K562 (cell line): ENCODE data around the gene KTI12. TPM values are rescaled to one million over a fixed set of nuclear protein-coding genes. Genes with fewer than 3 reads are reported as not detected.

Experiments used
- BRCA1 ChIP-seq, 2 experiments: fragments of 450-650 bp in 1 of 2; sonication (generic) in 1 of 2; formaldehyde crosslinking in 1 of 2; IDR thresholded peaks; 2 replicates each; pipeline versions ENCODE4 v1.5.0 to v1.6.1; 2017 to 2020; ENCODE audit warnings: mild to moderate bottlenecking in 1 of 2, missing genetic modification reagents in 1 of 2
- C11orf30 ChIP-seq: fragments of 450-650 bp; IDR thresholded peaks from 2 replicates; pipeline ENCODE4 v1.6.1; 2016; ENCODE audit warnings: low read depth, mild to moderate bottlenecking
- EP300 ChIP-seq: IDR thresholded peaks from 2 replicates; pipeline ENCODE4 v1.6.1; 2012; ENCODE audit warnings: low read length, improper control_type of control experiment
- HMGN3 ChIP-seq: IDR thresholded peaks from 2 replicates; pipeline ENCODE4 v1.6.1; 2011; ENCODE audit warnings: borderline replicate concordance, low read depth, mild to moderate bottlenecking, mixed read lengths, low read length; ENCODE audit not compliant: insufficient read length; ENCODE audit errors: extremely low read depth
- NBN ChIP-seq: fragments of 450-650 bp; IDR thresholded peaks from 2 replicates; pipeline ENCODE4 v1.6.1; 2016; ENCODE audit warnings: low read depth, mild to moderate bottlenecking
- NELFE ChIP-seq: IDR thresholded peaks from 2 replicates; pipeline ENCODE4 v1.6.1; 2011; ENCODE audit warnings: mild to moderate bottlenecking; ENCODE audit not compliant: insufficient read depth, insufficient read length
- POLR2A ChIP-seq: fragments of 450-650 bp; conservative IDR thresholded peaks from 2 replicates; pipeline ENCODE4 v1.6.1; 2016
- RBM34 ChIP-seq: fragments of 200-400 bp; formaldehyde crosslinking; IDR thresholded peaks from 2 replicates; pipeline ENCODE4 v1.6.1; 2018; ENCODE audit warnings: low read length, borderline replicate concordance; ENCODE audit not compliant: insufficient read depth
- SRSF3 ChIP-seq: fragments of 200-400 bp; formaldehyde crosslinking; IDR thresholded peaks from 2 replicates; pipeline ENCODE4 v1.6.1; 2016; ENCODE audit warnings: mild to moderate bottlenecking, low read length, moderate library complexity; ENCODE audit not compliant: insufficient read depth
- TAF15 ChIP-seq: fragments of 200-400 bp; formaldehyde crosslinking; IDR thresholded peaks from 2 replicates; pipeline ENCODE4 v1.6.1; 2017; ENCODE audit warnings: mild to moderate bottlenecking, low read depth, low read length, moderate library complexity
- TAF9B ChIP-seq: fragments of 450-650 bp; IDR thresholded peaks from 2 replicates; pipeline ENCODE4 v1.6.1; 2018; ENCODE audit warnings: mild to moderate bottlenecking; ENCODE audit not compliant: partially characterized antibody
- TRIM24 ChIP-seq, 2 experiments: fragments of 450-650 bp; IDR thresholded peaks; 2 replicates each; pipeline ENCODE4 v1.6.1; 2016
- ZNF695 ChIP-seq: fragments of 450-650 bp; formaldehyde crosslinking; IDR thresholded peaks from 2 replicates; pipeline ENCODE4 v1.4.0; 2020; ENCODE audit warnings: mild to moderate bottlenecking, moderate library complexity
- polyA plus RNA-seq, 8 experiments: library from polyadenylated mRNA; depleted of rRNA in 4 of 8; stranded (reverse) in 5 of 8; unstranded in 3 of 8; fragments of >200 nt; fragmentation: Nextera tagmentation in 2 of 8; fragmentation: Illumina TruSeq in 1 of 8; extraction: Ambion mirVana in 2 of 8; extraction: Trizol in 1 of 8; gene quantifications; 2 replicates each; pipeline versions ENCODE4 v1.2.1 to v1.2.3, GENCODE V29; 2011 to 2014; ENCODE audit warnings: inconsistent platforms in 1 of 8, missing spikeins in 1 of 8
- total RNA-seq, 7 experiments: library from RNA; depleted of rRNA in 6 of 7; stranded (reverse); fragments of >200 nt in 6 of 7; fragmentation: Illumina TruSeq in 2 of 7; extraction: Trizol in 2 of 7; gene quantifications; 2 replicates each; pipeline versions ENCODE4 v1.2.1 to v1.2.3, GENCODE V29; 2011 to 2021; ENCODE audit warnings: low replicate concordance in 1 of 7
- TF ChIP-seq, protein P1 (sequence below): IDR thresholded peaks from 3 replicates; pipeline ENCODE4 v1.6.1; 2011; ENCODE audit warnings: borderline replicate concordance, mild to moderate bottlenecking; ENCODE audit not compliant: insufficient read length, insufficient read depth
- TF ChIP-seq, protein P2 (sequence below), 2 experiments: IDR thresholded peaks; 2 replicates each; pipeline ENCODE4 v1.6.1; 2011; ENCODE audit warnings: borderline replicate concordance in 1 of 2, control low read depth in 1 of 2, low read depth in 1 of 2, low read length in 1 of 2, mild to moderate bottlenecking in 1 of 2, mixed read lengths in 1 of 2, moderate library complexity in 1 of 2; ENCODE audit not compliant: insufficient read depth in 1 of 2, insufficient read length in 1 of 2, poor library complexity in 1 of 2, severe bottlenecking in 1 of 2; ENCODE audit errors: extremely low read depth in 1 of 2
- TF ChIP-seq, protein P3 (sequence below): fragments of 250-450 bp; sonication (Bioruptor Pico); IDR thresholded peaks from 2 replicates; pipeline ENCODE4 v1.8.0; 2022; ENCODE audit warnings: inconsistent platforms, mild to moderate bottlenecking, moderate library complexity, borderline replicate concordance
- TF ChIP-seq, protein P4 (sequence below): sonication (generic); formaldehyde crosslinking; IDR thresholded peaks from 2 replicates; pipeline ENCODE4 v1.5.0; 2020; ENCODE audit warnings: missing genetic modification reagents
- TF ChIP-seq, protein P5 (sequence below): sonication (generic); formaldehyde crosslinking; IDR thresholded peaks from 2 replicates; pipeline ENCODE4 v1.8.0; 2022; ENCODE audit warnings: mild to moderate bottlenecking, missing genetic modification reagents

Gene KTI12
- total and polyA plus RNA-seq, 9 of the 15 experiments (the other 6 are each of a cell fraction or from before 2014, with no cell fraction given) = 3.1 to 22.8 (median 11.6) TPM

DNA sequence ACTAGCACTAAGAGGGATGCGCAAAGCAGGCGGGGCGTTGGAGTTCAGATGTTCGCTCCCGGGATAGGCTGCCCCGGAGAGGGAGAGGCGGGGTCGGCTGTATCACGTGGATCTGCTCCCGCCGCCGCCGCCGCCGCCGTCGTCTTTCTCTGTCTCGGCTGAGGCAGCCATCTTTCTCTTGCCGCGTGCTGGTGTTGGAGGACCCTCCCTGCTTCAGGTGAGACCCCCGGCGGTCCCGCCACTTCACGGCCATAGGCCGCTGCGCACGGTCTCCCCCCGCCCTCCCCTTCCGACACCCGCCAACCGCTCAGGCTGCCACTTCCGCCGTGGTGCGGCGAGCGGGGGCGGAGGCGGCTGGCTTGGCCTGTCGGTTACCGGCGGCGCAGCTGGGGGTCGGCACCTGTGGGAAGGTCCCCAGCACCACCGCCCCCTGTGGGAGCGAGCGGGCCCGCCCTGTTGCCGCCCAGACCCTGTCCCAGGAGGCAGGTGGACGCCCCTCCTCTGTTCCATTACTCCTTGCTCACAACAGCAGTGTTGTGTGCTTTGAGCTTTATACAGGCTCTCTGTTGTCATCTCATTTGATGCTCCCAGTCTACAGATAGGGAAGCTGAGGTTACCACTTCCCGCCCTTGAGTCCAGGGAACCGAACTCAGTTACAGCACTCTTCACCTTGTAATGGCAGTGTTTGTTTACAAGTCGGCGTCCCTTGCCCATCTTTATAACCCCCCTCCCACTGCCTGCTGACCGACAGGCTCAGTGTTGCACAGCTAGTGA, 22.7 kb upstream of the KTI12 start, which contains the start of gene BTF3L4 (continued):
- TF ChIP-seq, protein P1, sequence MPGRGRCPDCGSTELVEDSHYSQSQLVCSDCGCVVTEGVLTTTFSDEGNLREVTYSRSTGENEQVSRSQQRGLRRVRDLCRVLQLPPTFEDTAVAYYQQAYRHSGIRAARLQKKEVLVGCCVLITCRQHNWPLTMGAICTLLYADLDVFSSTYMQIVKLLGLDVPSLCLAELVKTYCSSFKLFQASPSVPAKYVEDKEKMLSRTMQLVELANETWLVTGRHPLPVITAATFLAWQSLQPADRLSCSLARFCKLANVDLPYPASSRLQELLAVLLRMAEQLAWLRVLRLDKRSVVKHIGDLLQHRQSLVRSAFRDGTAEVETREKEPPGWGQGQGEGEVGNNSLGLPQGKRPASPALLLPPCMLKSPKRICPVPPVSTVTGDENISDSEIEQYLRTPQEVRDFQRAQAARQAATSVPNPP = no peak
- TF ChIP-seq ZNF695 (CRISPR knock-in tag) (no peak), NELFE (no peak), TAF15 (no peak), BRCA1 (IDR thresholded peaks at IDR 0.05) (no peak), BRCA1 (CRISPR knock-in tag; IDR thresholded peaks at IDR 0.05) (no peak), HMGN3 (peak; percentile 66), NBN (peak; percentile 58; the same call in 1 of the 2 replicates), RBM34 (no peak), SRSF3 (peak; percentile 92), TRIM24 (IDR thresholded peaks at IDR 0.05) (peak in 1 of 2 experiments; percentile 18; a peak in 3 of 4 replicates), TAF9B (peak; percentile 85), EP300 (no peak), C11orf30 (no peak), POLR2A (peak; percentile 94)
- TF ChIP-seq, protein P2, sequence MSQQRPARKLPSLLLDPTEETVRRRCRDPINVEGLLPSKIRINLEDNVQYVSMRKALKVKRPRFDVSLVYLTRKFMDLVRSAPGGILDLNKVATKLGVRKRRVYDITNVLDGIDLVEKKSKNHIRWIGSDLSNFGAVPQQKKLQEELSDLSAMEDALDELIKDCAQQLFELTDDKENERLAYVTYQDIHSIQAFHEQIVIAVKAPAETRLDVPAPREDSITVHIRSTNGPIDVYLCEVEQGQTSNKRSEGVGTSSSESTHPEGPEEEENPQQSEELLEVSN (IDR thresholded peaks at IDR 0.05; ENCODE audit: borderline replicate concordance in 1 of 2, extremely low read depth in 1 of 2, insufficient read depth in 1 of 2, insufficient read length in 1 of 2, low read depth in 1 of 2, low read length in 1 of 2, poor library complexity in 1 of 2, severe bottlenecking in 1 of 2) = peak; percentile 61 to 80
- TF ChIP-seq, protein P3, sequence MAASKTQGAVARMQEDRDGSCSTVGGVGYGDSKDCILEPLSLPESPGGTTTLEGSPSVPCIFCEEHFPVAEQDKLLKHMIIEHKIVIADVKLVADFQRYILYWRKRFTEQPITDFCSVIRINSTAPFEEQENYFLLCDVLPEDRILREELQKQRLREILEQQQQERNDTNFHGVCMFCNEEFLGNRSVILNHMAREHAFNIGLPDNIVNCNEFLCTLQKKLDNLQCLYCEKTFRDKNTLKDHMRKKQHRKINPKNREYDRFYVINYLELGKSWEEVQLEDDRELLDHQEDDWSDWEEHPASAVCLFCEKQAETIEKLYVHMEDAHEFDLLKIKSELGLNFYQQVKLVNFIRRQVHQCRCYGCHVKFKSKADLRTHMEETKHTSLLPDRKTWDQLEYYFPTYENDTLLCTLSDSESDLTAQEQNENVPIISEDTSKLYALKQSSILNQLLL = no peak
- TF ChIP-seq, protein P4, sequence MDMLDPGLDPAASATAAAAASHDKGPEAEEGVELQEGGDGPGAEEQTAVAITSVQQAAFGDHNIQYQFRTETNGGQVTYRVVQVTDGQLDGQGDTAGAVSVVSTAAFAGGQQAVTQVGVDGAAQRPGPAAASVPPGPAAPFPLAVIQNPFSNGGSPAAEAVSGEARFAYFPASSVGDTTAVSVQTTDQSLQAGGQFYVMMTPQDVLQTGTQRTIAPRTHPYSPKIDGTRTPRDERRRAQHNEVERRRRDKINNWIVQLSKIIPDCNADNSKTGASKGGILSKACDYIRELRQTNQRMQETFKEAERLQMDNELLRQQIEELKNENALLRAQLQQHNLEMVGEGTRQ = peak; percentile 87
- TF ChIP-seq, protein P5, sequence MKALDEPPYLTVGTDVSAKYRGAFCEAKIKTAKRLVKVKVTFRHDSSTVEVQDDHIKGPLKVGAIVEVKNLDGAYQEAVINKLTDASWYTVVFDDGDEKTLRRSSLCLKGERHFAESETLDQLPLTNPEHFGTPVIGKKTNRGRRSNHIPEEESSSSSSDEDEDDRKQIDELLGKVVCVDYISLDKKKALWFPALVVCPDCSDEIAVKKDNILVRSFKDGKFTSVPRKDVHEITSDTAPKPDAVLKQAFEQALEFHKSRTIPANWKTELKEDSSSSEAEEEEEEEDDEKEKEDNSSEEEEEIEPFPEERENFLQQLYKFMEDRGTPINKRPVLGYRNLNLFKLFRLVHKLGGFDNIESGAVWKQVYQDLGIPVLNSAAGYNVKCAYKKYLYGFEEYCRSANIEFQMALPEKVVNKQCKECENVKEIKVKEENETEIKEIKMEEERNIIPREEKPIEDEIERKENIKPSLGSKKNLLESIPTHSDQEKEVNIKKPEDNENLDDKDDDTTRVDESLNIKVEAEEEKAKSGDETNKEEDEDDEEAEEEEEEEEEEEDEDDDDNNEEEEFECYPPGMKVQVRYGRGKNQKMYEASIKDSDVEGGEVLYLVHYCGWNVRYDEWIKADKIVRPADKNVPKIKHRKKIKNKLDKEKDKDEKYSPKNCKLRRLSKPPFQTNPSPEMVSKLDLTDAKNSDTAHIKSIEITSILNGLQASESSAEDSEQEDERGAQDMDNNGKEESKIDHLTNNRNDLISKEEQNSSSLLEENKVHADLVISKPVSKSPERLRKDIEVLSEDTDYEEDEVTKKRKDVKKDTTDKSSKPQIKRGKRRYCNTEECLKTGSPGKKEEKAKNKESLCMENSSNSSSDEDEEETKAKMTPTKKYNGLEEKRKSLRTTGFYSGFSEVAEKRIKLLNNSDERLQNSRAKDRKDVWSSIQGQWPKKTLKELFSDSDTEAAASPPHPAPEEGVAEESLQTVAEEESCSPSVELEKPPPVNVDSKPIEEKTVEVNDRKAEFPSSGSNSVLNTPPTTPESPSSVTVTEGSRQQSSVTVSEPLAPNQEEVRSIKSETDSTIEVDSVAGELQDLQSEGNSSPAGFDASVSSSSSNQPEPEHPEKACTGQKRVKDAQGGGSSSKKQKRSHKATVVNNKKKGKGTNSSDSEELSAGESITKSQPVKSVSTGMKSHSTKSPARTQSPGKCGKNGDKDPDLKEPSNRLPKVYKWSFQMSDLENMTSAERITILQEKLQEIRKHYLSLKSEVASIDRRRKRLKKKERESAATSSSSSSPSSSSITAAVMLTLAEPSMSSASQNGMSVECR (CRISPR knock-in tag) = peak; percentile 96
